Daoy (cell line): ENCODE results near the gene CTNND2. TPM values are rescaled to one million over a fixed set of nuclear protein-coding genes. Genes with fewer than 3 reads are reported as not detected.
"Not testable (repeated sequence)": the region's sequence is repeated elsewhere in the genome, so short reads cannot be mapped to it uniquely, and the experiment has no call there.

Source experiments
- DNase-seq: peaks from one replicate; pipeline ENCODE4 v3.0.0-alpha.2; 2015; ENCODE audit warnings: low read depth
- total RNA-seq: library from RNA; depleted of rRNA; stranded (reverse); fragments of >200 nt; shearing (Covaris generic); gene quantifications from 2 replicates; pipeline ENCODE4 v1.2.3, GENCODE V29; 2014

The CTNND2 gene
- total RNA-seq, 1 experiment from 2014 or later: 4.5 TPM

DNA sequence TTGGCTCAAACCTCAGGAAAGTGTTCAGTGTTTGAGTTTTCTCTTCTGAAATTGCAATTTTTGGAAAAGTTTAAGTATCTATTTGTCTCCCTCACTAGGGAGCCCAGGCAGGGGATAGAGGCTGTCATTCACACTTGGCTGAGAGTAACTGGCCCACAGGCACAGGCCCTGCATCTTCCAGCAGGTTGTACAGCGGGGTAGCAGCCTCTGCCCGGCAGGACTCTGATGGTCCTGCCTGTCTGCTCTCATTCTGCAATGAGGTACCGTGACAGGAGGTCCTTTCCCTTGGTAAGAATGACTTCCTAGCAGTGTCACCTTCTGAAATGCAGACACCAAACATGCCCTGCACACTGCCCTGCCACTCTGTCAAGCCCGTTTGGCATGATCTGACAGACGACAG lies 860.4 kb downstream of the CTNND2 start:
- DNase-seq: no peak

DNA sequence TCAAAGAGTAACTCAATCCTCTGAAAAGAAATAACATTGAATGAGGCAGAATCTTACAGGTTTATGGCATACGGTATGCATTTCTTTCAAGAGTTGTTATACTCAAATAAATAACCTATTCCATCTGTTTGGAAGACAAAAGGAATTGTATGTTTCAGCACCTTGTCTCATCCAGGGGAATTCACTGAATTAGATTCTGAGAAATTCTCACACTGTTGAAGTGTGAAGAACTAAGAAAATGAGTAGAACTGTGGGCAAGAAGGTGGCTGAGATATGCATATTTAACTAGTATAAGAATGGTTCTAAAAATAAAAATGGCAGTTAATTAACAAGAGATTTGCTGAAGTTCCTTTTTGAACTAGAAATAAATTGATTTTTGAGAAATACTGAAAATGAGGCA lies 863.9 kb downstream of the CTNND2 start:
- DNase-seq: no peak

DNA sequence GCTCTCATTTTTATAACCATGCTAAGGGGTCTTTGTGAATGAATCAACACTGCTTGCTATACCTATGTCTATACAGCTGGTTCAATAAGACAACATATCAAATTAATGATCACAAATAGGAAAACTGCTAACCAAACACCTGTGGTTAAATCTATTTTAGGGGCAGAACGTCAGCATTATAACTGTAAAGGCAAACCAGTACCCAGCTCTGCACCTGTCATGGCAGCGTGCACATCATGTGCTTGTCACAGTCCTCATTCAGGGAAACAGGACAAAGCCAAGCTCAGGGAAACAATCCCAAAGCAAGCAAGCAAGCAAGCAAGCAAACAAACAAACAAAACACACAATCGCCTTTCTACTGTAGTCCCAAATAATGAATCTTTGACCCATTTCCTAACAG lies 865.5 kb downstream of the CTNND2 start:
- no peak for DNase-seq

DNA sequence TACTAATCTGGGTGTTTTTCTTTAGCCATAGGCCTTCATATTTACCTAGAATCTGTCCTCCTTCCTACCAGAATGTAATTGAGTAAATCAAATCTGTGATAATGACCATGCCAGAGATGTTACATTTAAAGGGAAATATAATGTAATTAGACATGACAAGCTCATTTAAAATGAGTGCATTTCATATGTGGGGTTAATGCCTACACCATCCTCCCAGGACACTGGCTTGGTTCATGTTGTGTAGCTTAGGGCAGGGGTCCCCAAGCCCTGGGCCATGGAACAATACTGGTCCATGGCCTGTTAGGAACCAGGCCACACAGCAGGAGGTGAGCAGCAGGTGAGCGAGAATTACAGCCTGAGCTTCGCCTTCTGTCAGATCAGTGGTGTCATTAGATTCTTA lies 866.3 kb downstream of the CTNND2 start:
- DNase-seq: no peak

DNA sequence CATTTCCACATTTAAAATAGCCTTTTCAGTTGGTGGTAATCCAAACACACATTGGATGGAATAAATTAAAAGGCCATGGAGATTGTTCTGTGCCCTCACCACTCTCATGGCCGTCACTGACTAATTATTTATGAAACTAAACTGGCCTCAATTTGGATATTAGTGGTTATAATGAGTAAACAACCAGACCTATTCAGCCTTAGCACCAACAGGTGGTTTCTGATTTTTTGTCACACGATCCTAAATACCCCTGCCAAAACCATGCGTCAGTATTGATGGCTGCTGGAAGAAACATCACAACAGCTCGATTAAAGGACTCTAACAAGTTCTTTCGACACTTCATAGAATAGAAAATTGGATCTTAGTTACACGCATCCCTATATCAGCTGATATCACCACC lies 867.2 kb downstream of the CTNND2 start:
- DNase-seq: no peak

DNA sequence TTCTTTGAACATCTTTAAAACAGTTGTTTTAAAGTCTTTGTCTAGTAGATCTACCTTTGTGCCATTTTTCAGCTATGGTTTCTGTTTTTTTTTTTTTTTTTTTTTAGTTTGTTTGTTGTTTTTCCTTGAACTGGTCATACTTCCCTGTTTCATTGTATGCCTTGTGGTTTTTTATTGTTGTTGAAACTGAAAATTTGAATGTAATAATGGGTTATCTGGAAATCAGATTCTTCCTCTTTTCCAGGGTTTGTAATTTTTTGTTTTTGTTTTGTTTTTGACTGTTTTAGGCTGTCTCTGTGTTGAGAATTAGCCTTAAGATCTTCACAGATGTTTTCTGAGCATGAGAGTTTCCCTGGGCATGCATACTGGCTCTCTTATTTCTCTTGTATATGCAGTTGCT lies 873.6 kb downstream of the CTNND2 start:
- DNase-seq: no peak

DNA sequence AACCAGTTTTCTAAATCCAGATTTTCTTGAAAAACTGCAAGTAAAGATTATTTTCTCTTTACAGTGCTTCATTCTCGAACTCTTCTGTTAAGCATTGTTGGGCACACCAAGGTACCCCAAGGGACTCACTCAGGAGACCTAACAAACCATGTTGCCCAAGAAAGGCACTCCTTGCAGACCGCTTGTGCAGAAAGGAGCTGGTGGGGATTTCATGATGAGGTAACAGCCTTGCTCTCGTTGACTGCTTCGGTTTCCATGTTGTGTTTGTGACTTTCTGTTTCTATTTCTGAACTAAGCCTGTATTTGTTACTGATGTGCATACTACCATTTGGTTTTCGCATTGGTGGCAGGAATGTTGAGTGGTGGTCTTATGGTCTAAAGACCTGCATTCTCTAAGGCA lies 876.6 kb downstream of the CTNND2 start:
- no peak for DNase-seq

DNA sequence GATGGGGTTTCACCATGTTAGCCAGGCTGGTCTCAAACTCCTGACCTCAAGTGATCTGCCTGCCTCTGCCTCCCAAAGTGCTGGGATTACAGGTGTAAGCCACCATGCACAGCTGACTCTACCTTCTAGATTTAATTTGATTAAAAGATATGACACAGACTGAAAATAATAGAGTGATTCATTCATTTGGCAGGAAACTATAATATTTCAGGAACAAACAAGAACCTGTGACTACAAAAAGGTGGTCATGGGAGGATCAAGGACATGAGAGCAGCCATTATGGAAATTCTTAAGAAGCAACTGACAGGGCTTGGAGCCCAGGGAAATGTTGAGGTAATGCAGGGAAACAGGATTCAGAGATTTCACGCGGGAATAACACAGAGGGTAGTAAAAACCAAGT lies 877.7 kb downstream of the CTNND2 start:
- no peak for DNase-seq

DNA sequence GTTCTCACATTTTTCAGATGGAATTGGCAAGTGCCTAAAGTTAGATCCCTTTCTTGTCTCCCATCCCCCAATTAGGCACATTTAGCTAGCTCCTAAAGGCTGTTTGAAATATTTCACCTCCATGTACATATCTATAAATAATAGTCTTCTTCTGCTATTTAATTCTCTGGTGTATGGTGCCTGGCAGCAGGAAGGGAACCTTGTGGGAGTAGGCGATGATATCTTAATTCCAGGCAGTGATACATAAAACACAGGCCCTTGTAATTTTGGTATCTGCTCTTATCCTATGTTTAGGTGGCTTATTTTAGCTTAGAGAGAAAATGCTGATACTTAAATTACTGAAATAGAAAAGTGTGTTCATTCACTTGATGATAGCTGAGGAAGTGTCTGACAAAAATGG lies 880.3 kb downstream of the CTNND2 start:
- no peak for DNase-seq

DNA sequence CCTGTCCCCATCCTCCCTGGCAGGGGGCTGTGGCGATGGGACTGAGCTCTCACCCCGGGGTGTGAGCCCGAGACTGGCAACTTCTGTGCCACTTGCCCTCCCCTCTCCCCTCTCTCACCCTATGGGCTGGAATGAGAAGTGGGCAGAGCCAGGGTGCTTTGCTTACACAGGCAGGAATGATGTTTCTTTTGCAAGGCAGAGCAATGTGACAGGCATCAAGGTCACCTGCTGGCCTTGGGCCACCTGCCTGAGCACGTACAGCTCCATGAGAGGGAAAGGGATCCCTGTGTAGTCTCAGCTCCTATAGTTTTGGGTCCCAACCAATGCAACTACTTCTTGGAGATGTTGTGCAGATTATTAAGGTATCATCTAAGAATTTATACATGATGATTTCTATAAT lies 890.5 kb downstream of the CTNND2 start:
- no peak for DNase-seq

DNA sequence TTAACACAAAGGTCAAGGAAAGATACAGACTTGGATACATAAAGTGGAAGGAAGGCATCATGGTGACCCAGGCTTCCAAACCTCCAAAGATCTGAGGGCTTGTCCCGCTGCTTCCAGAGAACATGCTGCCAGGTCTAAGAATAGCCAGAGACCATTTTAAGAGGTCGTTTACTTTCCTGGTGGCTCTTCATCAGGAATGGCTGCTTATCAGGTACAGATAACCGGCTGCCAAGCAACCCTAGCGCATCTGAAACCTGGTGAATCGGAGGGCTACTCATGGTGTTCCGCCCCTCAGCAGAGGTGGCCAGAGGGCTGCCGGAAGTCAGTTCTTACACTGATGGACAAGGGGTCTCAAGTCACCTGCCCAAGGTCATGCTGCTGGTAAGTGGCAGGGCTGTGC lies 892.0 kb downstream of the CTNND2 start:
- no peak for DNase-seq

DNA sequence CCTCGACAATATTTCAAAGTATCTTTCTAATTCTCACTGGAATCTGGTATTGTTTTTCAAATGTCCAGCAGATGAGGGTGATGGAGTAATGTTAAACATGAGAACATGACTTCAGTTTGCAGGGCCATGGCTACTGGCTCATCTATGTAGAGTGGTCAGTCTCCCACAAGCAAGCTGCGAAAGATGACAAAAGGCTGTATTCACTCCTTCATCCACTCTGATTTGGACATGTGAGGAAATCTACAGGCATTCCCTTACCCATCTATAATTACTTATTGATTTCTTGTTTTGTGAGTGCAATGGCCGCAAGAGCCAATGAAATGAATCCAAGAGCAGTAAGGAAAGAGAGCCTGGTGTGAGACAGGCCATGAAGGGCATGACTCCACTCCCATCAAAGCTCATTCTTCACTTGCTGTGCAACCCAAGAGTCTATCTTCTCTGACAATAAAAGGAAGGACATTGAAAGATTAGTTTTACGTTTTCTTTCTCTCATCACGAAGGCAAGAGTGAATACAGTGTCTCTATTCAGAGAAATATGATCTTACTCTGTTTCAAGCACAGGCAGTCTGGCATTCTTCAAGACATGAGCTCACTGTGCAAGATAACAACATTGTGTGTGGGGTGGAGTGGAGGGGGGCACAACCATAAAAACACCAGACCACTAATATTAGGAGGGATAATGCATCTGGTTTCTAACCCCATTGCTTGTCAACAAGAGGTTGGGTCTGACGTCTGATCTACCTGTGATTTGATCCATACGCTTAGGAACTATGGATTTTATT lies 893.6 kb downstream of the CTNND2 start:
- DNase-seq: no peak

DNA sequence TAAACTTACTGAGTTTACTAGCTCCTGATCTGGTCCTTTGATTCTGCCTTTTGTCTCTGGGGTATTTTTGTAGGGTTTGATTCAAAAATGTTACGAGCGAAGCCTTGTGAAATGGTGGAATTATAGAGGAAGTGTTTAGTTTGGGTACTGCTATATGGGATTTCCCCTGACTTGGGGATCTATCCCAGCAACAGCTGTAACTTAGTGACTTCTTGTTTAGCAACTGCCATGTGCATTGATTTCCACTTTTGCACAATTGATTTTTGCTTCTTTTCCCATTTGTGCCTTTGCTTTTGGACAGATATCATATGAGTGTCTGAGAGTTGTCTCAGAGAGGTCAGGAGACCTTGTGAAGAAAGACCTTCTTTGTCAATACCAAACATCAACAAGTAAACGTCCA lies 894.7 kb downstream of the CTNND2 start:
- DNase-seq: no peak

DNA sequence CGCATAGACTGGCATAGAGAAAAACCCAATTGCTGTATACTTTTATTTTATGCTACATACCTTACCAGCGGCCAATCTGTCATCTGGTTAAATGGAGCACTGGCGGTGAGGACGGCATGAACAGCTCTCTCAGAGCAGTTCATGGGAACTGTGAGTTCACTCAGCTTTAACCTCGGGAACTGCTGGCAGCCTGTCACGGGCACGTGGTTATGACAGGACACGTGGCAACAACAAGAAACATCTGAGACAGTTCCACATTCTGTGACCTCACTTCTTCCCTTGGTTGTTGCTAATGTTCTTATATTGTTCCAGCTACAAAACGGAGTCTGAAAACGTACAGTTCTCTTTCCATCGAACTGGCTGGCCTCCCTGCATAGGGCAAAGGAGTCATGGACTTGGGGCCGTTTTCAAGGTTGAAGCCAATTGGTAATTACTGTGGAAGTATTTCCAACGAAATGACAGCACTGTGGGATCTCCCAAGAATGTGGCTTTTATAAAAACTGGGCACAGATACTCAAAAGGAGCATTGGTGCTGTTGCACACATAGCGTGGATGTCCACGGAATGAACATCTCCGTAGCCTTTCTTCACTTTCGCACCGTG lies 896.9 kb downstream of the CTNND2 start:
- no peak for DNase-seq

DNA sequence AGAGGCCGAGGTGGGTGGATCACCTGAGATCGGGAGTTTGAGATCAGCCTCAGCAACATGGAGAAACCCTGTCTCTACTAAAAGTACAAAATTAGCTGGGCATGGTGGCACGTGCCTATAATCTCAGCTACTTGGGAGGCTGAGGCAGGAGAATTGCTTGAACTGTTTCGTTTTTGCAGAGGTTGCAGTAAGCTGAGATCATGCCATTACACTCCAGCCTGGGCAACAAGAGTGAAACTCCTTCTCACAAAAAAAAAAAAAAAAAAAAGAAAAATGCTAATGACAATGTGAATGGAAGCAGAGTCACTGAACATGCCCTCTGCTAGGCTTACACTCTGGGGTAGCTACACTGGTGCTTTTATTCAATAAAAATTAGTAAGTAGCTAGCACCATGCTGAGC lies 899.7 kb downstream of the CTNND2 start:
- DNase-seq: not testable (repeated sequence)

DNA sequence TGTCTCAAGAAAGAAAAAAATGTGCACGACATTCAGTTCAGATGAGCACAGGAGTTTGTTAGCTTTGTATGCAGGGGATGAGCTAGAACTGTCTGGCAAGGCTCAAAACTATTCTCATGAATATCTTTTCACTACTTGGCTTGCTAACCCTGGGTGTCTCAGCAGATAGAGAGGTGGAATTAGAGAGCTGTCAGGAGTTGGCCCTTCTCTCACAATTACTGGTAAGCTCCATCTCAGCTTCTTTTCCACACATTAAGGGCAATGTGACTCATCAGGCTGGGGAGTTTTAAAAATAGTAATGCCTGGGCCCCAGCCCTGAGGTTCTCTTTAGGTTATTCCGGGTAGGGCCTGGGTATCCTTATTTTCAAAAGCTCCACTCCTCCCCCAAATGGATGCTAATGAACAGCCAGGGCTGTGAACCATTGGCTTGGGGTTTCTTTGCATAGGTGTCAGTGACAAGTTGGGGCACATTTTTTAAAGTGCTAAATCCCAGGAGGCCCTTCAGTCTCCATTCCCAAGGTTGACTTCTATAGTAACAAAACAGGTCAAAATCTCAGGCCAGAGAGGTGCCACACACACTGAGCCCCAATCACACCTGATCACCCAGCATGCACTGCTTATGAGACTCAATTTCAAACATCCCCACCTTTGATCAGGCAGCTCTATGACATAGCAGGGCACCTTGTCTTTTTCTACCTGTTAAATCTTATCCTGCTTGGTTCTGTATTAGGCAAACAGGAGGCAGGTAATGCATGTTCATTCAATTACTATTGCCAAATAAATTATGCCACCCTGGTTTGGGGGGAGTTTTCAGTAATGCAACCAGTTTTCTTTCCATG lies 903.5 kb downstream of the CTNND2 start:
- DNase-seq: no peak

DNA sequence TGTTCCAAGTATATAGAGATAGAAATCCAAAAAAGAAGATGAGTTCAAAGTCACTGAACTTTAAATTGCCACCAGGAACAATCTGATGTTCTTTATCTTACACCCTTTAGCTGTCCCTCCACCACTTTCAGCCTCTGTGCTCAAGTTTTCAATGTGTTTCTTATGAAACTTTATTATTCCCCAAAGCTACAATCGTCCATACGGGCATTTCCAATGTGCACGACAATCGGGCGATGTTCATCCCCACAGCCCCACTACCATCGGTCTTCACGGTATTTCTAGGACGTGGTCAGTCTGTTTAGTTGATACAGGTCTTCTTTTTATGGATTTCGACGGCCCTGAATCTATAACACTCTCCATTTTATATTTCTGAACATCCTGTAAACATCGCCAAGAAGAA lies 904.5 kb downstream of the CTNND2 start:
- DNase-seq: no peak

DNA sequence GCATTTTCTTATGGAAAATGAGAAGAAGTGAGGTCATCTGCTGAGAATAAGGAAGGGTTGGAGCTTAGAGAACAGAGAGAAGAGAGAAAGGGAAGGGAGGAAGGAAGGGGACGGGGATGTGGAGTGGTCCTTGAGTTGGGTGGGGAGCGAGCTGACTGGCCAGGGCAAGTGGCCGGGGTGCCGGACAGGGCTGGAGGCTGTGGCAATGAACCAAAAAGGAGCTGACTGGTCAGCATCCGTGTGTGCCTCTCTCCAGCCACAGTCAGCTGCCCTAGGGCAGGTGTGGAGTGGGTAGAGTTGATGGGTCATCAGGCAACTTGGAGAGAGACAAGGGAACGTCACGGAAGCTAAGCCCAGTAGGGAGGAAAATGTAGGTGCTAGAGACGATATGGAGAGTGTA lies 908.4 kb downstream of the CTNND2 start:
- no peak for DNase-seq

DNA sequence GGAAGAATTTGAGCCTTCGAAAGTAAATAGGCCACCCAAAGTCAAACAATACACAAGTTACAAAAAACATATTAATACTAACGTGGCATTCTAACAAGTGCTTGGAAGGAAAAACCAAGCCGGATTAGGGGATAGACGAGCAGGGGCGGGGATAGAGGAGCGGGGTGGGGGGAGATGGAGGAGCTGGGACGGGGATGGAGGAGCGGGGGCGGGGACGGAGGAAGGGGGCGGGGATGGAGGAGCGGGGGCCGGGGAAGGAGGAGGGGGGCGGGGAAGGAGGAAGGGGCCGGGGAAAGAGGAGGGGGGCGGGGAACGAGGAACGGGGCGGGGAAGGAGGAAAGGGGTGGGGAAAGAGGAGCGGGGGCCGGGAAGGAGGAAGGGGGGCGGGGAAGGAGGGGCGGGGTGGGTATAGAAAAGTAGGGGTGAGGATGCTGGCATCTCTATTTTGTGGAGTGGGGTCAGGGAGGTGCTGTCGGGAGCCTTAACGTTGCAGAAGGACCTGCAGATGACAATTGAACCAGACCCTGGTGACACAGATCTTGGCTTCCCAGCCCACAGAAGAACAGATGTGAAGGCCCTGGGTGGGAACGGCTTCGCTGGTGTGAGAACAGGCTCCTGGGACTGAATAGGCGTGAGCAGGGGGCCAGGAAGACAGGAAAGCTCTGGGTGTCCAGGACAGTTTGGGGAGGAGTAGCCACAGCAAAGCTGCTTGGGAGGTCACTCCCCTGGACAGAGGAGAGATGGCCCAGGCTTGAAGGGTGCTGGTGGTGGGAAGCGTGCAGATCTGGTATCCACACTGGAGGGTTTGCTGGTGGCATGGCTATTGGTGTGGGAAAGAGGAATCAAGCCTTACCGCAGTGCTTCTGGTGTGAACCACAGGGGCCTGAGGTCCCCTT lies 909.9 kb downstream of the CTNND2 start:
- DNase-seq: no peak

DNA sequence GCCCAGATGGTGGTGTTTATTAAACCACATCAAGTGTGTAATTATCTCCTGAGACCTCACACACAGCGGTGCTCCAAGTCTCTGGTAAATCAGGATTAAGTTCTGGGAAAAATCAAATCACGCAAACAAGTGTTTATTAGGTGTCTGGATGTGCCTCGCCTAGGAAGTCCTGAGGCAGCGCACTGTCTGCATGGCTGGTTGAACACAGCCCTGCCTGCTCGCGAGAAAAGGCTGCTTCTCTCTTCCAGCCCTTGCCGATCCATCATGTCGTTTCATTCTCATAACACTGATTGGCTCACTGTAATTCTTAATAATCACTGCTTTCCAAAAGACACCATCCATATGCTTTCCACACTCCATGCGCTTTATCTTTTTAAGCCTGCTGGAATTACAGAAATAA lies 913.6 kb downstream of the CTNND2 start:
- no peak for DNase-seq

DNA sequence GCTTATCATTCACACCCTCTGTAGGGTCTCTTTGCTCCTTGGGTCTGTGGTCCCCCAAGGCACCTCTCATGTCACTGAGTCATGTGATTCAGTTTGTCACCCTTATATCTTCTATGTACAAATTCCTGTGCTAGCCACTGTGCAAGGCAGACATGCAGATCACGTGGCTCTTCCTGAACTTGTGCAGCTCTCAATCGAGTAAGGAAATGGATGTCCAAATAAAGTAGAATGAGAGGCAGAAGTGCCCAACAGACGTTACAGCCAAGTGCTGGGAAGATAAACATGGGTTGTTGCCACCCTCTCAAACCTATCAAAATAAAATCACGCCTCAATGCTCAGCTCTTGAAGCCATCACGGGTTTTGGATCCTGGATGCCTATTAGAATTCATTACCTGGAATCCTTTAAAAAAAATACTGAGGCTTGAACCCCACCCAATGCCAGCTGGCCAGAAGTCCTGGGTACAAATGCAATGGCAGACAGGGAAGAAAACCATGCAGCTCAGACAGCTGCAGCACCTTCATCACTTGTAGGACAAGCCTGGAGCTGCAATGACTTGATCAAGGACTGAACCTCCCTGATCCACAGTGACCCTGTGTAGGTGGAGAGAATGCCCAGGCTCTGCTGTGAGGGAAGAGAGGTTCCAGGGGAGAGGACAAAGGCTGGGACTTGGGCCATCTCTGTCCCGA lies 914.5 kb downstream of the CTNND2 start:
- no peak for DNase-seq
